Ascending aorta (tissue), 2 donors: ENCODE results near the gene LAPTM5. TPM values are rescaled to one million over a fixed set of nuclear protein-coding genes. Genes with fewer than 3 reads are reported as not detected.

ENCODE experiments used
- DNase-seq, 2 donors: peaks; one replicate each; pipeline ENCODE4 v3.0.0-alpha.2; 2019; ENCODE audit warnings: low spot score in 2 of 2
- H3K27ac ChIP-seq, 2 donors: fragments of 200-600 bp; sonication (generic); one replicate each; pipeline ENCODE4 v1.5.1; 2016 to 2017; ENCODE audit warnings: mild to moderate bottlenecking in 1 of 2
- H3K27me3 ChIP-seq: fragments of 200-600 bp; sonication (generic); one replicate; pipeline ENCODE4 v1.5.1; 2017
- H3K36me3 ChIP-seq, 2 donors: fragments of 200-600 bp; sonication (generic); one replicate each; pipeline ENCODE4 v1.5.1; 2016
- H3K4me1 ChIP-seq, 2 donors: fragments of 200-600 bp; sonication (generic); one replicate each; pipeline ENCODE4 v1.5.1; 2016 to 2017; ENCODE audit warnings: mild to moderate bottlenecking in 1 of 2
- H3K4me3 ChIP-seq, 2 donors: fragments of 200-600 bp; sonication (generic); one replicate each; pipeline ENCODE4 v1.5.1; 2016 to 2017; ENCODE audit warnings: mild to moderate bottlenecking in 1 of 2
- H3K9me3 ChIP-seq, 2 donors: fragments of 200-600 bp; sonication (generic); one replicate each; pipeline ENCODE4 v1.5.1; 2016
- intact Hi-C: fragments of 100-400 bp; cut with DNase I; formaldehyde crosslinking; loops from one replicate; pipeline ENCODE4 v1.15.1; 2023
- total RNA-seq: library from RNA; depleted of rRNA; stranded (reverse); fragments of >200 nt; gene quantifications from one replicate; pipeline ENCODE4 v1.1.0, GENCODE V29; 2016
- TF ChIP-seq, protein P1 (sequence below), 3 experiments: fragments of 200-600 bp in 2 of 3; fragments of 450-650 bp in 1 of 3; sonication (generic) in 2 of 3; IDR thresholded peaks; one replicate each; pipeline ENCODE4 v1.5.1; 2016 to 2019; ENCODE audit warnings: antibody characterized with exemption in 3 of 3, mild to moderate bottlenecking in 1 of 3, moderate library complexity in 1 of 3

The LAPTM5 gene
- total RNA-seq, 1 donor from 2014 or later: 56.1 TPM

DNA sequence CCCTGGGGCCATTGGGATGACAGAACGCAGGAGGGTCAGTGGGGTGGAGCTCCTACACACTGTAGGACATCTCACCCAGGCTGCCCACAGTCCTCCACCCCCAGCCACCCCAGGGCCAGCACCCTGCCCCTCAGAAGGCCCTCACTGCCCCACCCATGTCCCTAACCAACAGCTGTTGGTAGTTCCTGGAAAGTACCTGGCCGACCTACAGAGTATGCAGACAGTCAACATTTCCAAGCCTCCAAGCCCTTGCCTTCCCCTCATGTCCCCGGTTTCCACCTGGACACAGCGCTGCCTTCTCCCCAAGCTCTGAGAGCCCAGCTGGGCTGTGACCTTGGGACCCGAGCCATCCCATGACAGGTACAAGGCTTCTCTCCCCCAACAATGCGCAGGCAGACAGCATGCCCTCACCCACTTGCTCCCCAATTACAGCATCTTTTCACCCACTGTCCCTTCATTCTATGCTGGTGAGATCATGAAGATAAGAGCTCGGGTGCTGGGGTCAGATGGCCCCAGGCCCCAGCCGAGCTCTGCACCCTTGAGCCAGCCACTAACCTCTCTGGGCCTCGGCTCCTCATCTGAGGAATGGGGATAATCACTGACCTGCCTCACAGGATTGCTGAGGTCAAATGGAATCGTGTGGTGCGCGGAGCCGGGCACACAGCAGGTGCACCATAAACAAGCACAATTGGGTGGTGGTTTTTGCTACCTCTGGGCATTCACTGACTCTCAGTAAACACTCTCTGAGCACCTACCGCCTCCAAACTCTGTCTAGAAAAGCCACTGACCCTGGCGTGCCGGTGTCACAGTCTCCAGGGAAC lies 11.2 kb downstream of the LAPTM5 start:
- no peaks in the 10 kb centered on the region for H3K9me3 ChIP-seq
- no peaks in the 10 kb centered on the region for H3K27me3 ChIP-seq
- DNase-seq: no peak
- peak overlapping the region in 1 of 2 donors; percentile 19 for H3K27ac ChIP-seq
- TF ChIP-seq, protein P1, sequence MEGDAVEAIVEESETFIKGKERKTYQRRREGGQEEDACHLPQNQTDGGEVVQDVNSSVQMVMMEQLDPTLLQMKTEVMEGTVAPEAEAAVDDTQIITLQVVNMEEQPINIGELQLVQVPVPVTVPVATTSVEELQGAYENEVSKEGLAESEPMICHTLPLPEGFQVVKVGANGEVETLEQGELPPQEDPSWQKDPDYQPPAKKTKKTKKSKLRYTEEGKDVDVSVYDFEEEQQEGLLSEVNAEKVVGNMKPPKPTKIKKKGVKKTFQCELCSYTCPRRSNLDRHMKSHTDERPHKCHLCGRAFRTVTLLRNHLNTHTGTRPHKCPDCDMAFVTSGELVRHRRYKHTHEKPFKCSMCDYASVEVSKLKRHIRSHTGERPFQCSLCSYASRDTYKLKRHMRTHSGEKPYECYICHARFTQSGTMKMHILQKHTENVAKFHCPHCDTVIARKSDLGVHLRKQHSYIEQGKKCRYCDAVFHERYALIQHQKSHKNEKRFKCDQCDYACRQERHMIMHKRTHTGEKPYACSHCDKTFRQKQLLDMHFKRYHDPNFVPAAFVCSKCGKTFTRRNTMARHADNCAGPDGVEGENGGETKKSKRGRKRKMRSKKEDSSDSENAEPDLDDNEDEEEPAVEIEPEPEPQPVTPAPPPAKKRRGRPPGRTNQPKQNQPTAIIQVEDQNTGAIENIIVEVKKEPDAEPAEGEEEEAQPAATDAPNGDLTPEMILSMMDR (IDR thresholded peaks at IDR 0.05): no peak
- H3K4me1 ChIP-seq: no peaks in the 10 kb centered on the region
- H3K36me3 ChIP-seq: no peaks in the 10 kb centered on the region
- intact Hi-C loops: no loop called here
- H3K4me3 ChIP-seq: no peak overlapping the region

DNA sequence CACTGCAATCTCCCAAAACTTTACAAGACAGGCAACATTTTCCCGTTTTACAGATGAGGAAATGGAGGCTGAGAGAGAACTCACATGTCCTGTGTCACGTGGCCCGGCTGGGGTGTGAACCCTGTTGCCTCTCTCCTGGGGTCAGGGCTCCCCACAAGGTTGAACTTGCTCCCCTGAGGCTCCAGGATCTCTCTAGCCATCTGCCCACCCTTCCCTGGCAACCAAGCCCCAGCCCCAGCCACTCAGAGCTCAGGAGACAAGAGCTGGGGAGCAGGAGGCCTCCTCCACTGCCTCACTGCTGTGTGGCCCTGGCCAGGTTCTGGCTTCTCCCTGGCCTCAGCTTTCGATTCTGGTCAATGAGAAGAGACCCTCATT lies 11.8 kb downstream of the LAPTM5 start:
- Histone ChIP-seq H3K27me3 (no peaks in the 10 kb centered on the region), H3K4me1 (no peaks in the 10 kb centered on the region), H3K27ac (peak overlapping the region in 1 of 2 donors; percentile 19), H3K9me3 (no peaks in the 10 kb centered on the region), H3K36me3 (no peaks in the 10 kb centered on the region), H3K4me3 (no peak overlapping the region)
- no peak for DNase-seq
- TF ChIP-seq, protein P1 (IDR thresholded peaks at IDR 0.05): no peak
- intact Hi-C loops: no loop called here

DNA sequence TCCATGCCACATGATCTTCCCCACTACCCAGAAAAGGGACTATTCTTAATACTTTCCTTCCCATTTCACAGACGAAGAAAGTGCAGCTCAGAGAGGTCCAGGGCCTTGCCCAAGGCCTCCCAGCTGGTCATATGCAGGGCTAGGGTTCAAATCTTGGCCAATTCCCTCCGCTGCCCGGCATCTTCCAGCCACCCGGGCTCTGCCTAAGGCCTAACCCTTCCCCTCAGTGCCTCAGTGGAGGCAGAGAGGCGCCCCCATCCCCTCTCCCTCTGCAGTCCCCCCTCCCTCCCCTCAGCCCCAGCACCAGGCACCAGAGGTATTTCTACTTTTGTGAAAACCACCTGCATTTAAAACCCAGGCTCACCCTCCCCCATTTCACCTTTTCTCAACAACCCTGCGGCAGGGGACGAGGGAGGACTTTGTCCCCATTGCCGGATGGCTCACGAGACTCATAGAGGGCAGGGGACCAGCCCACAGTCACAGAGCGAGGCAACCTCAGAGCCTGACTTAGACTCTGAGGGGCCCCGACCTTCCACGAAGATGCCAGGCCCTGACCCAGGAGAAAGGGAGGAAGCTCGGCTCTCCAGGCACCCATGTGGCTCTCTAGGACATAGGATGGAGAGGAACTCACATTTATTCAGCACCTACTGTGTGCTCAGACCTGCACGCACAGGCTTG lies 12.3 kb downstream of the LAPTM5 start:
- H3K4me3 ChIP-seq: no peak overlapping the region
- DNase-seq: no peak
- H3K36me3 ChIP-seq: no peaks in the 10 kb centered on the region
- TF ChIP-seq, protein P1 (IDR thresholded peaks at IDR 0.05): no peak
- no peaks in the 10 kb centered on the region for H3K4me1 ChIP-seq
- H3K27me3 ChIP-seq: no peaks in the 10 kb centered on the region
- peak overlapping the region in 1 of 2 donors; percentile 19 for H3K27ac ChIP-seq
- no peaks in the 10 kb centered on the region for H3K9me3 ChIP-seq
- intact Hi-C loops: no loop called here

DNA sequence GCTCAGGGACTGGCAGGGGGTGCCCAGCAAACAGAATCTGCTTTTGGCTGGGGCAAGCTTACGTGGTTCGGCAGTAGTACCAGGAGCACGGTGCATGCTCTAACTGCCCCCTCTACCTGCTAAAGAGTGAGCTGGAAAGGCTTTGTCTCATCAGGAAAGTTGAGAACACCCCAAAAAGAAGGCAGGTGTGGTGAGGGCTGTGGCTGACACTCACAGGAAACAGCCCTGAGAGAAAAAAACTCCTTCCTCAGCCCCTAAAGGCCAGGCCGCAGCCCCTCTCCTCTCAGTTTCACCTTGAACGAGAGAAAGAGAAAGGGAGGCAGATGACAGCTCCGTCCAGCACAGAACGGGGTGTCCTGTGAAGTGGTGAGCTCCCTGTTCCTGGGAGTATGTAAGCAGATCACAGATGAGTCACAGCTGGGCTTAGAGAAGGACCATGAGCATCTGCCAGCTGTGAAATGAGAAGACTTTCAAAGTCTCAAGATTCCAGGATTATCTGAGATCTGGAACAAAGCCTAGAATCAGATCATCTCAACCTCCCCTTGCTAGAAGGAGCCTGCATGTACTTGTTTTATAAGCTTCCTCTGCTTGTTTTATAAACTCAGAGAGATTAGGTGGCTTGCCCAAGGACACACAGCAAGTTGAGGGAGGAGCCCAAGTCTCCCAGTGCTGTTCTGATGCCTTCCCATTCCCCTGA lies 13.4 kb downstream of the LAPTM5 start:
- Histone ChIP-seq H3K27me3 (no peaks in the 10 kb centered on the region), H3K4me1 (no peaks in the 10 kb centered on the region), H3K9me3 (no peaks in the 10 kb centered on the region), H3K4me3 (no peak overlapping the region), H3K36me3 (no peaks in the 10 kb centered on the region), H3K27ac (peak overlapping the region in 1 of 2 donors; percentile 27)
- DNase-seq: no peak
- TF ChIP-seq, protein P1 (IDR thresholded peaks at IDR 0.05): no peak
- intact Hi-C loops: no loop called here

DNA sequence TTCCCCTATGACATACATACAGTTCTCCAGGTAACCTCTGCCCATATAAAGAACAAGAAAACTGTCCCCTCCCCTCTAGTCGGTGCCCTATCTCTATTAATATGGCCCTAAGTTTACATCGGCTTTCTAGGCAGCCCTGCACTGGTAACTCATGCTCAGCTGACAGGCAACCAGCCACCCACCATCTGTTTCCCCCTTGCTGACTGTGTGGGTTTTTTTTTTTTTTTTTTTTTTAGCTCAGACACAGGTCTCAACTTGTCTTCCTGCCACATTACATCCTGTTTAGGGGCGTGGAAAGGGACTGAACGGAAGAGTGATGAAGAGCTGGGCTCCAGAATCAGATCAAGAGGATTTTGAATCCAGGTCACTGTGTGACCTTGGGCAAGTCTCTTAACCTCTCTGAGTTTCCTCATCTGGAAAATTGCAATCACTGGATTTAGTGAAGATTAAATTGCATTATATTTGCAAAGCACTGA lies 14.0 kb downstream of the LAPTM5 start:
- Histone ChIP-seq H3K4me3 (no peak overlapping the region), H3K36me3 (peaks cover 0 to 2% of the 10 kb centered on the region in 2 donors), H3K9me3 (no peaks in the 10 kb centered on the region), H3K4me1 (no peaks in the 10 kb centered on the region), H3K27me3 (no peaks in the 10 kb centered on the region), H3K27ac (peak overlapping the region in 1 of 2 donors; percentile 27)
- DNase-seq: no peak
- intact Hi-C loops: no loop called here
- TF ChIP-seq, protein P1 (IDR thresholded peaks at IDR 0.05): no peak
